ENCODE data around the gene ANO5.

ANO5 gene

DNA sequence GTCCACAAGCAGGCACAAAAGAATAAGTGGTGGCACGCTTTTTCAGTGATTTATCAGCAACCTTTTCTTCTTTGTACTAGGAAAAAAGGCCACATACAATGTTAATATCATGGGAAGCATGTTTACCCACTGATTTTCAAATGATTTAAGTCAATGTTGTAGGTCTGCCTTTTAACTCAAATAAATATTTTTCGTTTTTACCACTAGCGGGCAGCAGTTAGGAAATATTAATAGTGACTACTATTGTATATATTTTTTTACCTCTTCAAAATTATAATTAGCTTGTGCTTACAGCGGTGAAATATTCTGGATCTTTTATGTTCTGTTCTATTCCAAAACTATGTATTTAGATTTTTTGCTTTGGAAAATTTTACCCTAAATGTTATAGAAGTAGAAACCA is 138.9 kb downstream of the ANO5 start:
- DNase-seq (ENCODE audit: low read depth in 2 of 2) = no peak
